GM13976 (cell line): ENCODE measurements around the gene CYP39A1.

ENCODE experiments used
- DNase-seq: peaks from one replicate; pipeline ENCODE4 v3.0.0; 2012; ENCODE audit warnings: low spot score
- in situ Hi-C: fragments of 300-500 bp; cut with MboI; formaldehyde crosslinking; loops from one replicate; pipeline ENCODE4 v1.12.0; 2022; ENCODE audit warnings: low sequenced_read_pairs, mixed read lengths, inconsistent platforms; ENCODE audit not compliant: unreplicated experiment
- TF ChIP-seq, protein P1 (sequence below): IDR thresholded peaks from 2 replicates; pipeline ENCODE4 v1.5.1; 2012; ENCODE audit warnings: borderline replicate concordance, mild to moderate bottlenecking; ENCODE audit not compliant: insufficient read depth; ENCODE audit errors: extremely low read depth, missing control alignments, control extremely low read depth

Gene CYP39A1

DNA sequence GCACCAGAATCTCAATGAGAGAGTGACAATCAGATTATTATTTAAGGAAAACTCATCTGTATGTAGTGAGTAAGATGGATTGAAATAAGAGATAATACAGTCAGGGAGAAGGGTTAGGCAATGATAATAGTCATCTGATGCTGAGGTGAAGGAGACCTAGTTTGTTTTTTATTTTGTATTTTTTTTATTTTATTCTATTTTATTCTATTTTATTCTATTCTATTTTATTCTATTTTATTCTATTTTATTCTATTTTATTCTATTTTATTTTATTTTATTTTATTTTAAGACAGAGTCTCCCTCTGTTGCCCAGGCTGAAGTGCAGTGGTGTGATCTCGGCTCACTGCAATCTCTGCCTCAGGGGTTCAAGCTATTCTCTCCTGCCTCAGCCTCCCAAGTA lies 88.7 kb downstream of the CYP39A1 start:
- DNase-seq = no peak
- TF ChIP-seq, protein P1, sequence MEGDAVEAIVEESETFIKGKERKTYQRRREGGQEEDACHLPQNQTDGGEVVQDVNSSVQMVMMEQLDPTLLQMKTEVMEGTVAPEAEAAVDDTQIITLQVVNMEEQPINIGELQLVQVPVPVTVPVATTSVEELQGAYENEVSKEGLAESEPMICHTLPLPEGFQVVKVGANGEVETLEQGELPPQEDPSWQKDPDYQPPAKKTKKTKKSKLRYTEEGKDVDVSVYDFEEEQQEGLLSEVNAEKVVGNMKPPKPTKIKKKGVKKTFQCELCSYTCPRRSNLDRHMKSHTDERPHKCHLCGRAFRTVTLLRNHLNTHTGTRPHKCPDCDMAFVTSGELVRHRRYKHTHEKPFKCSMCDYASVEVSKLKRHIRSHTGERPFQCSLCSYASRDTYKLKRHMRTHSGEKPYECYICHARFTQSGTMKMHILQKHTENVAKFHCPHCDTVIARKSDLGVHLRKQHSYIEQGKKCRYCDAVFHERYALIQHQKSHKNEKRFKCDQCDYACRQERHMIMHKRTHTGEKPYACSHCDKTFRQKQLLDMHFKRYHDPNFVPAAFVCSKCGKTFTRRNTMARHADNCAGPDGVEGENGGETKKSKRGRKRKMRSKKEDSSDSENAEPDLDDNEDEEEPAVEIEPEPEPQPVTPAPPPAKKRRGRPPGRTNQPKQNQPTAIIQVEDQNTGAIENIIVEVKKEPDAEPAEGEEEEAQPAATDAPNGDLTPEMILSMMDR = no peak
- in situ Hi-C loops = no loop called here

DNA sequence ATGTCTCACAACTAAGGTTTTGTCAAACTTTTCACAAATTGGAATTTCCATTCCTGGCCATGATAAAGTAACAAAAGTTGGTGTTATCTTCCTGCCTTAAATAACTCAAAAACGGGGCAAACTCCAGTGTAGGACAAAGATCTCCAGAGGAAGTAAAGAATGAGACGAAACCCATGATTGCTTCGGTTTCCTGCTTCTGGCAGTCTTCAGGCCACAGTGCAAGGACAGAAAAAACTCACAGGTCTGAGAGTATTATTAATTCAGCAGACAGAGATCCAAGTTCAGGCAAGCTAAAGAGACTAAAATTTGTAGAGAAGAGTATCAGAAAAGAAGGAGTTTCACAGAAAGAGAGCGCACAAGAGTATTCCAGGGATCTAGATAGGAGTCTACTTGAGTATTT lies 96.6 kb downstream of the CYP39A1 start:
- in situ Hi-C loops = no loop called here
- DNase-seq = no peak
- TF ChIP-seq, protein P1 = no peak

- no peak for DNase-seq
- in situ Hi-C loops = no loop called here
- TF ChIP-seq, protein P1 = no peak
Measured at GRCh38 chr6:46555129-46555528, 97.5 kb downstream of the CYP39A1 start.

GRCh38 chr6:46549155-46549554 lies 103.5 kb downstream of the CYP39A1 start:
- TF ChIP-seq, protein P1 = no peak
- DNase-seq = no peak
- in situ Hi-C loops = no loop called here

GRCh38 chr6:46541556-46541955 lies 111.1 kb downstream of the CYP39A1 start:
- in situ Hi-C loops = no loop called here
- DNase-seq = no peak
- TF ChIP-seq, protein P1 = no peak

- no peak for DNase-seq
- in situ Hi-C loops = no loop called here
- TF ChIP-seq, protein P1 = no peak
Measured at GRCh38 chr6:46539866-46540265, 112.8 kb downstream of the CYP39A1 start.
